ENCODE measurements around the gene SOHLH2. TPM values are rescaled to one million over a fixed set of nuclear protein-coding genes. Genes with fewer than 3 reads are reported as not detected.

The SOHLH2 gene
- 0.07 and 0.21 TPM in 2 replicates for total RNA-seq

- DNase-seq (ENCODE audit: low read depth, low spot score) = no peak
Observed at GRCh38 chr13:36214163-36214921, at the start of gene SOHLH2. TSS of gene SOHLH2 (minus strand) at chr13:36214556. CDS start at chr13:36214526, 30 bp downstream.

- DNase-seq (ENCODE audit: low read depth, low spot score) = no peak
Observed at GRCh38 chr13:36261976-36262375, 47.6 kb upstream of the SOHLH2 start.

- DNase-seq (ENCODE audit: low read depth, low spot score) = no peak
Observed at GRCh38 chr13:36261011-36261410, 46.7 kb upstream of the SOHLH2 start.

GRCh38 chr13:36259361-36260137 lies 45.2 kb upstream of the SOHLH2 start:
- DNase-seq (ENCODE audit: low read depth, low spot score) = no peak

GRCh38 chr13:36258831-36259230 lies 44.5 kb upstream of the SOHLH2 start:
- DNase-seq (ENCODE audit: low read depth, low spot score) = no peak

- DNase-seq (ENCODE audit: low read depth, low spot score) = no peak
Observed at GRCh38 chr13:36251526-36251925, 37.2 kb upstream of the SOHLH2 start.

GRCh38 chr13:36251017-36251416 lies 36.7 kb upstream of the SOHLH2 start:
- no peak for DNase-seq (ENCODE audit: low read depth, low spot score)

- no peak for DNase-seq (ENCODE audit: low read depth, low spot score)
Observed at GRCh38 chr13:36248700-36249099, 34.3 kb upstream of the SOHLH2 start.

- no peak for DNase-seq (ENCODE audit: low read depth, low spot score)
Observed at GRCh38 chr13:36244990-36245389, 30.6 kb upstream of the SOHLH2 start.

GRCh38 chr13:36244073-36244472 lies 29.7 kb upstream of the SOHLH2 start:
- DNase-seq (ENCODE audit: low read depth, low spot score) = no peak

GRCh38 chr13:36242761-36243160 lies 28.4 kb upstream of the SOHLH2 start:
- DNase-seq (ENCODE audit: low read depth, low spot score) = no peak

- no peak for DNase-seq (ENCODE audit: low read depth, low spot score)
Observed at GRCh38 chr13:36231236-36231635, 16.9 kb upstream of the SOHLH2 start.

GRCh38 chr13:36224730-36225129 lies 10.4 kb upstream of the SOHLH2 start:
- no peak for DNase-seq (ENCODE audit: low read depth, low spot score)

- DNase-seq (ENCODE audit: low read depth, low spot score) = no peak
Observed at GRCh38 chr13:36219883-36220282, 5.5 kb upstream of the SOHLH2 start.

GRCh38 chr13:36217456-36217855 lies 3.1 kb upstream of the SOHLH2 start:
- DNase-seq (ENCODE audit: low read depth, low spot score) = no peak

GRCh38 chr13:36212789-36213188 lies 1.6 kb downstream of the SOHLH2 start:
- DNase-seq (ENCODE audit: low read depth, low spot score) = no peak

GRCh38 chr13:36211567-36211966 lies 2.8 kb downstream of the SOHLH2 start:
- DNase-seq (ENCODE audit: low read depth, low spot score) = no peak

GRCh38 chr13:36210738-36211137 lies 3.6 kb downstream of the SOHLH2 start:
- DNase-seq (ENCODE audit: low read depth, low spot score) = no peak

GRCh38 chr13:36207672-36208071 lies 6.7 kb downstream of the SOHLH2 start:
- no peak for DNase-seq (ENCODE audit: low read depth, low spot score)

GRCh38 chr13:36193151-36193855 lies 21.1 kb downstream of the SOHLH2 start:
- no peak for DNase-seq (ENCODE audit: low read depth, low spot score)

GRCh38 chr13:36192166-36192565 lies 22.2 kb downstream of the SOHLH2 start:
- DNase-seq (ENCODE audit: low read depth, low spot score) = no peak

GRCh38 chr13:36190771-36191170 lies 23.6 kb downstream of the SOHLH2 start:
- no peak for DNase-seq (ENCODE audit: low read depth, low spot score)

Data from pulmonary artery endothelial cell (primary cell).